Measurements from ENCODE around the gene SLC7A8. TPM values are rescaled to one million over a fixed set of nuclear protein-coding genes. Genes with fewer than 3 reads are reported as not detected.

The SLC7A8 gene
- total RNA-seq, 1 experiment from 2014 or later: not detected

- CTCF ChIA-PET: interaction anchor here (1.1 kb wide), 1 partner anchor 7 kb away, joined by 4 read pairs; no protein-coding TSS in a partner anchor
- H3K4me1 Mint-ChIP-seq (ENCODE audit: low read depth, unreplicated experiment): no peaks in the 10 kb centered on the region
- H3K9me3 Mint-ChIP-seq (ENCODE audit: low read depth, unreplicated experiment): no peaks in the 10 kb centered on the region
- TF ChIP-seq, protein P1, sequence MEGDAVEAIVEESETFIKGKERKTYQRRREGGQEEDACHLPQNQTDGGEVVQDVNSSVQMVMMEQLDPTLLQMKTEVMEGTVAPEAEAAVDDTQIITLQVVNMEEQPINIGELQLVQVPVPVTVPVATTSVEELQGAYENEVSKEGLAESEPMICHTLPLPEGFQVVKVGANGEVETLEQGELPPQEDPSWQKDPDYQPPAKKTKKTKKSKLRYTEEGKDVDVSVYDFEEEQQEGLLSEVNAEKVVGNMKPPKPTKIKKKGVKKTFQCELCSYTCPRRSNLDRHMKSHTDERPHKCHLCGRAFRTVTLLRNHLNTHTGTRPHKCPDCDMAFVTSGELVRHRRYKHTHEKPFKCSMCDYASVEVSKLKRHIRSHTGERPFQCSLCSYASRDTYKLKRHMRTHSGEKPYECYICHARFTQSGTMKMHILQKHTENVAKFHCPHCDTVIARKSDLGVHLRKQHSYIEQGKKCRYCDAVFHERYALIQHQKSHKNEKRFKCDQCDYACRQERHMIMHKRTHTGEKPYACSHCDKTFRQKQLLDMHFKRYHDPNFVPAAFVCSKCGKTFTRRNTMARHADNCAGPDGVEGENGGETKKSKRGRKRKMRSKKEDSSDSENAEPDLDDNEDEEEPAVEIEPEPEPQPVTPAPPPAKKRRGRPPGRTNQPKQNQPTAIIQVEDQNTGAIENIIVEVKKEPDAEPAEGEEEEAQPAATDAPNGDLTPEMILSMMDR (IDR thresholded peaks at IDR 0.05; ENCODE audit: unreplicated experiment): no peak
- no peak overlapping the region for H3K27ac Mint-ChIP-seq (ENCODE audit: unreplicated experiment)
- peaks cover 67% of the 10 kb centered on the region for H3K27me3 Mint-ChIP-seq (ENCODE audit: unreplicated experiment)
- no peak for DNase-seq
- no TSS peak for BruUV-seq (replicated peaks)
- intact Hi-C loops (cut with micrococcal nuclease; ENCODE audit: unreplicated experiment): no loop called here
- no peak overlapping the region for H3K4me3 Mint-ChIP-seq (ENCODE audit: low read depth, unreplicated experiment)
- H3K36me3 Mint-ChIP-seq (ENCODE audit: insufficient read depth, unreplicated experiment): no peaks in the 10 kb centered on the region
These were observed 34.7 kb downstream of the SLC7A8 start for GRCh38 chr14:23148591-23149249.

GRCh38 chr14:23147676-23148075 lies 35.8 kb downstream of the SLC7A8 start:
- no peak for DNase-seq
- no peak overlapping the region for H3K27ac Mint-ChIP-seq (ENCODE audit: unreplicated experiment)
- H3K9me3 Mint-ChIP-seq (ENCODE audit: low read depth, unreplicated experiment): no peaks in the 10 kb centered on the region
- TF ChIP-seq, protein P1 (IDR thresholded peaks at IDR 0.05; ENCODE audit: unreplicated experiment): no peak
- H3K4me1 Mint-ChIP-seq (ENCODE audit: low read depth, unreplicated experiment): no peaks in the 10 kb centered on the region
- CTCF ChIA-PET: no interaction called here
- H3K36me3 Mint-ChIP-seq (ENCODE audit: insufficient read depth, unreplicated experiment): no peaks in the 10 kb centered on the region
- no TSS peak for BruUV-seq (replicated peaks)
- H3K27me3 Mint-ChIP-seq (ENCODE audit: unreplicated experiment): peaks cover 78% of the 10 kb centered on the region
- H3K4me3 Mint-ChIP-seq (ENCODE audit: low read depth, unreplicated experiment): no peak overlapping the region
- intact Hi-C loops (cut with micrococcal nuclease; ENCODE audit: unreplicated experiment): no loop called here

DNA sequence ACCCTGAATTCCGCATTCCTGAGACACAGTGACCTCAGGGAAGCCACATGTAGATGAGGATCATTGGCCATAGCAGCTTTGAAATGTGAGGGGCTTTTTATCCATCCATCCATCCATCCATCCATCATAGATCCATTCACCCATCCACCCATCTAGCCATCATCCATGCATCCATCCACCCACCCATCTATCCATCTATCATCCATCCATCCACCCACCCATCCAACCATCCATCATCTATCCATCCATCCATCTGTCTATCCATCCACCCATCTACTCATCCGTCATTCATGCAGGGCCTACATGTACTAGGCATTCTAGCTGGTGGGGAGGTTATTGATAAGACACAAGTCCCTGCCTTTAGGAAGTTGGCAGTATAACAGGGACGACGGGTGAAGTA lies 36.5 kb downstream of the SLC7A8 start:
- Mint-ChIP-seq H3K9me3 (ENCODE audit: low read depth, unreplicated experiment) (no peaks in the 10 kb centered on the region), H3K36me3 (ENCODE audit: insufficient read depth, unreplicated experiment) (no peaks in the 10 kb centered on the region), H3K4me1 (ENCODE audit: low read depth, unreplicated experiment) (no peaks in the 10 kb centered on the region), H3K27me3 (ENCODE audit: unreplicated experiment) (peaks cover 85% of the 10 kb centered on the region), H3K27ac (ENCODE audit: unreplicated experiment) (no peak overlapping the region), H3K4me3 (ENCODE audit: low read depth, unreplicated experiment) (no peak overlapping the region)
- no peak for DNase-seq
- no TSS peak for BruUV-seq (replicated peaks)
- TF ChIP-seq, protein P1 (IDR thresholded peaks at IDR 0.05; ENCODE audit: unreplicated experiment): no peak
- intact Hi-C loops (cut with micrococcal nuclease; ENCODE audit: unreplicated experiment): no loop called here
- CTCF ChIA-PET: no interaction called here

GRCh38 chr14:23146351-23146910 lies 37.0 kb downstream of the SLC7A8 start:
- Mint-ChIP-seq H3K27me3 (ENCODE audit: unreplicated experiment) (peaks cover 90% of the 10 kb centered on the region), H3K27ac (ENCODE audit: unreplicated experiment) (no peak overlapping the region), H3K9me3 (ENCODE audit: low read depth, unreplicated experiment) (no peaks in the 10 kb centered on the region), H3K4me1 (ENCODE audit: low read depth, unreplicated experiment) (no peaks in the 10 kb centered on the region), H3K36me3 (ENCODE audit: insufficient read depth, unreplicated experiment) (no peaks in the 10 kb centered on the region), H3K4me3 (ENCODE audit: low read depth, unreplicated experiment) (no peak overlapping the region)
- intact Hi-C loops (cut with micrococcal nuclease; ENCODE audit: unreplicated experiment): no loop called here
- BruUV-seq (replicated peaks): no TSS peak
- CTCF ChIA-PET: no interaction called here
- DNase-seq: no peak
- TF ChIP-seq, protein P1 (IDR thresholded peaks at IDR 0.05; ENCODE audit: unreplicated experiment): no peak

Measured in Calu3 (cell line).